Loucy (cell line): ENCODE results near the gene EPB41L3.

Experiments
- H2AFZ ChIP-seq: fragments of 200-600 bp; sonication (generic); 2 replicates; pipeline ENCODE4 v1.6.0; 2016; ENCODE audit warnings: antibody characterized with exemption, mild to moderate bottlenecking, low read length, moderate library complexity
- H3F3A ChIP-seq: fragments of 200-600 bp; 2 replicates; pipeline ENCODE4 v1.6.0; 2016; ENCODE audit warnings: antibody characterized with exemption, low read depth, mild to moderate bottlenecking
- H3K27me3 ChIP-seq: fragments of 200-600 bp; sonication (generic); 2 replicates; pipeline ENCODE4 v1.6.1; 2014; ENCODE audit warnings: low read length, mild to moderate bottlenecking; ENCODE audit not compliant: insufficient read depth, poor library complexity, severe bottlenecking
- H3K36me3 ChIP-seq: fragments of 200-600 bp; sonication (generic); 2 replicates; pipeline ENCODE4 v1.6.1; 2016; ENCODE audit warnings: low read length; ENCODE audit not compliant: insufficient read depth
- H3K4me1 ChIP-seq: fragments of 200-600 bp; sonication (generic); 2 replicates; pipeline ENCODE4 v1.5.1; 2014; ENCODE audit warnings: low read length, mild to moderate bottlenecking; ENCODE audit not compliant: insufficient read depth, poor library complexity, severe bottlenecking
- H3K4me2 ChIP-seq: fragments of 200-600 bp; sonication (generic); 2 replicates; pipeline ENCODE4 v1.6.0; 2014; ENCODE audit warnings: antibody characterized with exemption, low read length, low read depth, mild to moderate bottlenecking; ENCODE audit not compliant: poor library complexity, severe bottlenecking
- H3K4me3 ChIP-seq: fragments of 200-600 bp; sonication (generic); 2 replicates; pipeline ENCODE4 v1.5.1; 2014; ENCODE audit warnings: low read length, mild to moderate bottlenecking, mixed read lengths; ENCODE audit not compliant: poor library complexity, severe bottlenecking
- H3K79me2 ChIP-seq: fragments of 200-600 bp; sonication (generic); 2 replicates; pipeline ENCODE4 v1.6.1; 2014; ENCODE audit warnings: low read length; ENCODE audit not compliant: insufficient read depth
- H3K9ac ChIP-seq: fragments of 200-600 bp; sonication (generic); 2 replicates; pipeline ENCODE4 v1.6.0; 2014; ENCODE audit warnings: mild to moderate bottlenecking, low read depth, low read length, moderate library complexity; ENCODE audit not compliant: poor library complexity, severe bottlenecking
- H3K9me2 ChIP-seq: fragments of 200-600 bp; sonication (generic); replicated peaks from 2 replicates; pipeline ENCODE4 v1.6.1; 2016; ENCODE audit warnings: low read depth, low read length, mixed read lengths
- H3K9me3 ChIP-seq: fragments of 200-600 bp; sonication (generic); 2 replicates; pipeline ENCODE4 v1.6.1; 2014; ENCODE audit warnings: mild to moderate bottlenecking, antibody characterized with exemption, low read length, low read depth; ENCODE audit not compliant: insufficient read depth
- H4K20me1 ChIP-seq: fragments of 200-600 bp; sonication (generic); 2 replicates; pipeline ENCODE4 v1.6.0; 2014; ENCODE audit warnings: antibody characterized with exemption, low read length, mild to moderate bottlenecking; ENCODE audit not compliant: insufficient read depth, poor library complexity, severe bottlenecking
- EZH2phosphoT487 ChIP-seq: fragments of 200-600 bp; IDR thresholded peaks from 2 replicates; pipeline ENCODE4 v1.6.1; 2018; ENCODE audit warnings: antibody characterized with exemption, mild to moderate bottlenecking, moderate library complexity, borderline replicate concordance
- TF ChIP-seq, protein P1 (sequence below): fragments of 200-600 bp; sonication (generic); conservative IDR thresholded peaks from 2 replicates; pipeline ENCODE4 v1.5.1; 2014; ENCODE audit warnings: mild to moderate bottlenecking, antibody characterized with exemption, low read length

The EPB41L3 gene

DNA sequence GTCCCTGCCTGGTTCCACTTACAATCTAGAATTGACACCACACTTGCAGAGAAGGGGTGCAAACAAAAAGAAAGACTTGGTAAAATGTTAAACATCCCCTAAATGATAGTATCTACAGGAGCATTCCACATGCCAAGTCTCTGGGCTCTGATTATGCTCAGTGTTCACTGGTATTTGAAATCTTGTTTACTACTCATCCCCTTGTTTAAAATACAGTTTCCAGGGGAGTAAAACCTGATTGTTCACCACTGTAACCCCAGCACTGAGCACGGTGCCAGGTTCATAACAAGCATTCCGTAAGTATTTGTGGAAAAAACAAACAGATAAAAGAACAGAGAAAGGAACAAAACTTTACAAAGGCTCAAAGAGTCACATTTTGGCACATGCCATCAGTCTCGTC is 11.7 kb downstream of the EPB41L3 start:
- H2AFZ ChIP-seq, result no peak overlapping the region
- no peaks in the 10 kb centered on the region for H3K36me3 ChIP-seq
- no peaks in the 10 kb centered on the region for H4K20me1 ChIP-seq
- H3K9me2 ChIP-seq, result no peaks in the 10 kb centered on the region
- no peaks in the 10 kb centered on the region for H3K4me1 ChIP-seq
- H3K9ac ChIP-seq, result no peak overlapping the region
- no peak for TF ChIP-seq EZH2phosphoT487
- TF ChIP-seq, protein P1, sequence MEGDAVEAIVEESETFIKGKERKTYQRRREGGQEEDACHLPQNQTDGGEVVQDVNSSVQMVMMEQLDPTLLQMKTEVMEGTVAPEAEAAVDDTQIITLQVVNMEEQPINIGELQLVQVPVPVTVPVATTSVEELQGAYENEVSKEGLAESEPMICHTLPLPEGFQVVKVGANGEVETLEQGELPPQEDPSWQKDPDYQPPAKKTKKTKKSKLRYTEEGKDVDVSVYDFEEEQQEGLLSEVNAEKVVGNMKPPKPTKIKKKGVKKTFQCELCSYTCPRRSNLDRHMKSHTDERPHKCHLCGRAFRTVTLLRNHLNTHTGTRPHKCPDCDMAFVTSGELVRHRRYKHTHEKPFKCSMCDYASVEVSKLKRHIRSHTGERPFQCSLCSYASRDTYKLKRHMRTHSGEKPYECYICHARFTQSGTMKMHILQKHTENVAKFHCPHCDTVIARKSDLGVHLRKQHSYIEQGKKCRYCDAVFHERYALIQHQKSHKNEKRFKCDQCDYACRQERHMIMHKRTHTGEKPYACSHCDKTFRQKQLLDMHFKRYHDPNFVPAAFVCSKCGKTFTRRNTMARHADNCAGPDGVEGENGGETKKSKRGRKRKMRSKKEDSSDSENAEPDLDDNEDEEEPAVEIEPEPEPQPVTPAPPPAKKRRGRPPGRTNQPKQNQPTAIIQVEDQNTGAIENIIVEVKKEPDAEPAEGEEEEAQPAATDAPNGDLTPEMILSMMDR, result no peak
- no peak overlapping the region for H3K4me2 ChIP-seq
- no peaks in the 10 kb centered on the region for H3K79me2 ChIP-seq
- no peaks in the 10 kb centered on the region for H3F3A ChIP-seq
- H3K9me3 ChIP-seq, result peaks cover 7% of the 10 kb centered on the region; the same call in 1 of the 2 replicates
- H3K27me3 ChIP-seq, result no peaks in the 10 kb centered on the region
- no peak overlapping the region for H3K4me3 ChIP-seq

DNA sequence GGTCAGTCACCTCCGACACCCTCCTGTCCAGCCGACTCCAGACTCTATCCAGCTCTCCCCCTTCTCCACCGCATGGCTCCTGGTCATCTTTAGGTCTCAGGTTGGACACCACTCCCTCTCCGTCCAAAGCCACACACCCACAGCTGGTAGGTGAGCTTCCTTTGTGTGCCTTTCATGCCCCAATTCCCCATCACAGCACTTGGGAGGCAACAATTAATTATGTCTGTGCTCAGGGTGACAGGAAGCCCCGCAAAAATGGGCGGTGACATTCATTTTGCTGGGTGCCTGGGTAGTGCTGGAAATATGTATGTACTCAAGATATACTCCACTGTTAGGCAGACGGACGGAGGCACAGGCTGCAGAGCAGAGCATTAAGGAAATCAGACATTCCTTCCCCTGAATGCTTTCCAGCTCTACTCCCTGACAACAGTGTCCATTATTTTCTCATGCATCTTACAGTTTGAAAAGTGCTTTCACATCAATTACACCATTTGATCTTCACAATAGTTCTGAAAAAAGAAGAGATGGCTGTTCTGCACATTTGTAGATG is 13.1 kb downstream of the EPB41L3 start:
- Histone ChIP-seq H3K36me3 (no peaks in the 10 kb centered on the region), H3K27me3 (no peaks in the 10 kb centered on the region), H3K9me3 (peaks cover 7% of the 10 kb centered on the region; the same call in 1 of the 2 replicates), H3F3A (no peaks in the 10 kb centered on the region), H3K9ac (no peak overlapping the region), H3K4me2 (no peak overlapping the region), H2AFZ (no peak overlapping the region), H3K9me2 (no peaks in the 10 kb centered on the region), H3K4me3 (no peak overlapping the region), H3K4me1 (no peaks in the 10 kb centered on the region), H3K79me2 (no peaks in the 10 kb centered on the region), H4K20me1 (no peaks in the 10 kb centered on the region)
- TF ChIP-seq EZH2phosphoT487, result no peak
- TF ChIP-seq, protein P1, result no peak

DNA sequence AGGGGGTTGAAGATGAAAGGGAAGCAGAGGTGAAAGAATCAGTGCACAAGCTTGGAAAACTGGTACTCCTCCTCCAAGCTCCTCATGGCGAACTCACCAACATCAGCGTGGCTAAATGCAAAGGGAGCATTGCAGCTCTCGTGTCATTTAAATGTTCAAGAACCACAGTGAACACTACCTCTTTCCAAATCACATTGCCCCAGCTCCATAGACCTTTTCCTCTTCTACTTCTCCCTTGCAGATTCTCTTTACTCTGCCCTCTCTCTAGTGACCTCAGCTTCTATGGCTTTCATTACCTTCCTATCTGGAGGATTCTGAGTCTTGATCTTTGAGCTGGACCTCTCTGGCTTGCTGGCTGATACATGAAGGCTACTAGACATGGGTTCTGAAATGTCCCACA is 14.3 kb downstream of the EPB41L3 start:
- no peak overlapping the region for H3K4me3 ChIP-seq
- H3K27me3 ChIP-seq, result no peaks in the 10 kb centered on the region
- H3K4me2 ChIP-seq, result no peak overlapping the region
- H3K4me1 ChIP-seq, result no peaks in the 10 kb centered on the region
- H3K9me3 ChIP-seq, result peaks cover 7% of the 10 kb centered on the region; the same call in 1 of the 2 replicates
- H3K9ac ChIP-seq, result no peak overlapping the region
- H4K20me1 ChIP-seq, result no peaks in the 10 kb centered on the region
- H3F3A ChIP-seq, result no peaks in the 10 kb centered on the region
- H3K79me2 ChIP-seq, result no peaks in the 10 kb centered on the region
- no peak overlapping the region for H2AFZ ChIP-seq
- TF ChIP-seq, protein P1, result no peak
- no peak for TF ChIP-seq EZH2phosphoT487
- H3K36me3 ChIP-seq, result no peaks in the 10 kb centered on the region
- H3K9me2 ChIP-seq, result no peaks in the 10 kb centered on the region
